HepG2 (cell line): ENCODE results near the gene MRFAP1L1. TPM values are rescaled to one million over a fixed set of nuclear protein-coding genes. Genes with fewer than 3 reads are reported as not detected.

ENCODE experiments used
- ATAC-seq: fragments of 200-7000 bp; cut with Tn5 transposase; 3 replicates; pipeline ENCODE4 v1.9.1; 2020; ENCODE audit warnings: mild to moderate bottlenecking, moderate library complexity
- BruUV-seq: library from RNA; stranded (reverse); fragments of 400-500 nt; replicated peaks from 2 replicates; lab custom pipeline; 2021; lab: Mats Ljungman, UMichigan
- CTCF ChIA-PET: fragments of 300-600 bp; formaldehyde crosslinking; extraction: SDS; loops from one replicate; lab custom pipeline; 2021; ENCODE audit warnings: low total read pairs, inconsistent platforms, low intra/inter-chr PET ratio; lab: Yijun Ruan, JAX
- POLR2A ChIA-PET: fragments of 350-600 bp; sonication (Branson Sonifier 250); formaldehyde crosslinking; loops from one replicate; lab custom pipeline; 2020; ENCODE audit warnings: antibody characterized with exemption, inconsistent platforms; lab: Yijun Ruan, JAX
- DNase-seq: peaks from one replicate; pipeline ENCODE4 v3.0.0-alpha.2; 2015; ENCODE audit warnings: low spot score
- FAIRE-seq: peaks from 3 replicates; lab custom pipeline; 2011; peaks lifted over from hg19 to GRCh38; lab: Jason Lieb, UNC
- H2AFZ ChIP-seq: one replicate; pipeline ENCODE4 v1.6.1; 2011; ENCODE audit warnings: low read length, inconsistent platforms
- H3K27ac ChIP-seq: fragments of 300-600 bp; 3 replicates; pipeline ENCODE4 v1.8.0; 2011; ENCODE audit warnings: mixed run types, mild to moderate bottlenecking, mixed read lengths, low read length, inconsistent platforms; ENCODE audit not compliant: insufficient read depth; ENCODE audit errors: extremely low read length
- H3K27me3 ChIP-seq, 2 experiments: fragments of 200-600 bp in 1 of 2; 2 replicates in 1 of 2; 3 replicates in 1 of 2; pipeline versions ENCODE4 v1.6.0 to v1.8.0; 2011; ENCODE audit warnings: low read length in 2 of 2, mild to moderate bottlenecking in 2 of 2, moderate library complexity in 2 of 2, inconsistent platforms in 1 of 2; ENCODE audit not compliant: insufficient read depth in 2 of 2, control insufficient read depth in 1 of 2
- H3K36me3 ChIP-seq, 2 experiments: fragments of 200-600 bp in 1 of 2; replicated peaks in 1 of 2; 2 replicates in 1 of 2; 3 replicates in 1 of 2; pipeline versions ENCODE4 v1.5.1 to v1.8.0; 2011; ENCODE audit warnings: low read length in 2 of 2, inconsistent platforms in 1 of 2; ENCODE audit not compliant: insufficient read depth in 2 of 2, control insufficient read depth in 1 of 2
- H3K4me1 ChIP-seq: 2 replicates; pipeline ENCODE4 v1.5.1; 2012; ENCODE audit warnings: low read length, inconsistent platforms; ENCODE audit not compliant: insufficient read depth
- H3K4me2 ChIP-seq: 2 replicates; pipeline ENCODE4 v1.6.0; 2011; ENCODE audit warnings: low read depth, low read length, inconsistent platforms
- H3K4me3 ChIP-seq, 3 experiments: fragments of 200-600 bp in 1 of 3; sonication (generic), shearing (Covaris generic) in 1 of 3; replicated peaks in 1 of 3; 2 replicates each; pipeline ENCODE4 v1.5.1; 2011 to 2016; ENCODE audit warnings: low read length in 3 of 3, inconsistent platforms in 2 of 3, low read depth in 2 of 3, mild to moderate bottlenecking in 2 of 3, control low read depth in 1 of 3, mixed read lengths in 1 of 3; ENCODE audit not compliant: insufficient read depth in 1 of 3
- H3K79me2 ChIP-seq: one replicate; pipeline ENCODE4 v1.6.1; 2011; ENCODE audit warnings: low read length, inconsistent platforms; ENCODE audit not compliant: insufficient read depth
- H3K9ac ChIP-seq: 2 replicates; pipeline ENCODE4 v1.6.0; 2011; ENCODE audit warnings: mild to moderate bottlenecking, low read depth, low read length, inconsistent platforms; ENCODE audit not compliant: insufficient read depth
- H3K9me3 ChIP-seq: 2 replicates; pipeline ENCODE4 v1.5.1; 2012; ENCODE audit warnings: mild to moderate bottlenecking, low read length
- H4K20me1 ChIP-seq: 2 replicates; pipeline ENCODE4 v1.6.0; 2011; ENCODE audit warnings: inconsistent platforms, mild to moderate bottlenecking, low read length, moderate library complexity; ENCODE audit not compliant: insufficient read depth
- BHLHE40 ChIP-seq: IDR thresholded peaks from 2 replicates; pipeline ENCODE4 v1.6.1; 2011; ENCODE audit warnings: low read length, improper control_type of control experiment
- DR1 ChIP-seq: sonication (generic); formaldehyde crosslinking; IDR thresholded peaks from 2 replicates; pipeline ENCODE4 v1.8.0; 2021; ENCODE audit warnings: mild to moderate bottlenecking, missing genetic modification reagents, inconsistent platforms
- EEA1 ChIP-seq: sonication (generic); formaldehyde crosslinking; IDR thresholded peaks from 2 replicates; pipeline ENCODE4 v1.5.1; 2020; ENCODE audit warnings: mild to moderate bottlenecking, missing genetic modification reagents, borderline replicate concordance
- FOXM1 ChIP-seq: sonication (generic); formaldehyde crosslinking; IDR thresholded peaks from 2 replicates; pipeline ENCODE4 v1.5.0; 2020; ENCODE audit warnings: missing genetic modification reagents
- HNRNPH1 ChIP-seq: fragments of 200-400 bp; formaldehyde crosslinking; optimal IDR thresholded peaks from 2 replicates; pipeline ENCODE3; 2017; ENCODE audit warnings: mild to moderate bottlenecking, low read depth, low read length
- HNRNPK ChIP-seq: fragments of 200-400 bp; formaldehyde crosslinking; IDR thresholded peaks from 2 replicates; pipeline ENCODE4 v1.6.1; 2018; ENCODE audit warnings: low read length, low read depth, moderate library complexity, mild to moderate bottlenecking; ENCODE audit not compliant: poor library complexity, severe bottlenecking
- JUND ChIP-seq: sonication (generic); formaldehyde crosslinking; IDR thresholded peaks from 2 replicates; pipeline ENCODE4 v1.8.0; 2022; ENCODE audit warnings: mild to moderate bottlenecking, missing genetic modification reagents
- KDM2A ChIP-seq: sonication (generic); formaldehyde crosslinking; IDR thresholded peaks from 2 replicates; pipeline ENCODE4 v1.4.0; 2020; ENCODE audit warnings: low read depth, missing genetic modification reagents, borderline replicate concordance
- MEF2D ChIP-seq: sonication (generic); formaldehyde crosslinking; IDR thresholded peaks from 2 replicates; pipeline ENCODE4 v1.5.1; 2020; ENCODE audit warnings: mild to moderate bottlenecking, missing genetic modification reagents
- MIXL1 ChIP-seq: IDR thresholded peaks from 2 replicates; pipeline ENCODE4 v1.6.1; 2016
- SNAI1 ChIP-seq: sonication (generic); formaldehyde crosslinking; IDR thresholded peaks from 2 replicates; pipeline ENCODE4 v1.5.0; 2020; ENCODE audit warnings: mild to moderate bottlenecking, missing genetic modification reagents, borderline replicate concordance
- ZNF20 ChIP-seq: sonication (generic); formaldehyde crosslinking; IDR thresholded peaks from 2 replicates; pipeline ENCODE4 v1.4.0; 2020; ENCODE audit warnings: mild to moderate bottlenecking, moderate library complexity, missing genetic modification reagents
- ZNF256 ChIP-seq: sonication (generic); formaldehyde crosslinking; conservative IDR thresholded peaks from 2 replicates; pipeline ENCODE4 v1.4.0; 2020; ENCODE audit warnings: missing genetic modification reagents
- ZNF431 ChIP-seq: sonication (generic); formaldehyde crosslinking; IDR thresholded peaks from 2 replicates; pipeline ENCODE4 v1.9.0; 2022; ENCODE audit warnings: missing genetic modification reagents, low read depth, mild to moderate bottlenecking, borderline replicate concordance
- ZNF747 ChIP-seq: sonication (generic); formaldehyde crosslinking; IDR thresholded peaks from 2 replicates; pipeline ENCODE4 v1.8.1; 2023; ENCODE audit warnings: missing genetic modification reagents, mild to moderate bottlenecking, borderline replicate concordance
- ZNF816 ChIP-seq: sonication (generic); formaldehyde crosslinking; IDR thresholded peaks from 2 replicates; pipeline ENCODE4 v1.8.0; 2022; ENCODE audit warnings: missing genetic modification reagents, mild to moderate bottlenecking, borderline replicate concordance
- WGBS: methylation state at CpG from one replicate; pipeline ENCODE4 v1.1.6; 2017; ENCODE audit warnings: low lambda C conversion rate; 5-methylcytosine and 5-hydroxymethylcytosine counted together
- in situ Hi-C: cut with HindIII; loops from 2 replicates; pipeline ENCODE4 v1.10.0; 2017; ENCODE audit warnings: low pct_unique_long_range_greater_than_20kb; ENCODE audit not compliant: extremely low pct_ligation_motif_present
- intact Hi-C: fragments of 100-400 bp; cut with micrococcal nuclease; formaldehyde crosslinking; loops from one replicate; pipeline ENCODE4 v1.10.0; 2022; ENCODE audit not compliant: unreplicated experiment
- polyA plus RNA-seq, 8 experiments: library from polyadenylated mRNA; depleted of rRNA in 3 of 8; stranded (reverse) in 7 of 8; unstranded in 1 of 8; fragments of >200 nt; fragmentation: Illumina TruSeq in 4 of 8; extraction: Trizol in 4 of 8; gene quantifications; 2 replicates each; pipeline versions ENCODE4 v1.2.1 to v1.2.3, GENCODE V29; 2011 to 2016; ENCODE audit warnings: low read depth in 4 of 8, missing spikeins in 1 of 8, mixed read lengths in 1 of 8; ENCODE audit not compliant: insufficient read depth in 1 of 8
- total RNA-seq, 5 experiments: library from RNA; depleted of rRNA; stranded (reverse); fragments of >200 nt; fragmentation: Illumina TruSeq; extraction: Trizol; gene quantifications; 2 replicates each; pipeline ENCODE4 v1.2.3, GENCODE V29; 2016; ENCODE audit warnings: low read depth in 1 of 5
- TF ChIP-seq, protein P1 (sequence below): sonication (generic); formaldehyde crosslinking; IDR thresholded peaks from 2 replicates; pipeline ENCODE4 v1.5.1; 2020; ENCODE audit warnings: mild to moderate bottlenecking, missing genetic modification reagents, borderline replicate concordance

Gene MRFAP1L1
- total and polyA plus RNA-seq, 2 of the 13 experiments (the other 11 are each of a cell fraction or from before 2014, with no cell fraction given) = 44.8 to 76.6 TPM

DNA sequence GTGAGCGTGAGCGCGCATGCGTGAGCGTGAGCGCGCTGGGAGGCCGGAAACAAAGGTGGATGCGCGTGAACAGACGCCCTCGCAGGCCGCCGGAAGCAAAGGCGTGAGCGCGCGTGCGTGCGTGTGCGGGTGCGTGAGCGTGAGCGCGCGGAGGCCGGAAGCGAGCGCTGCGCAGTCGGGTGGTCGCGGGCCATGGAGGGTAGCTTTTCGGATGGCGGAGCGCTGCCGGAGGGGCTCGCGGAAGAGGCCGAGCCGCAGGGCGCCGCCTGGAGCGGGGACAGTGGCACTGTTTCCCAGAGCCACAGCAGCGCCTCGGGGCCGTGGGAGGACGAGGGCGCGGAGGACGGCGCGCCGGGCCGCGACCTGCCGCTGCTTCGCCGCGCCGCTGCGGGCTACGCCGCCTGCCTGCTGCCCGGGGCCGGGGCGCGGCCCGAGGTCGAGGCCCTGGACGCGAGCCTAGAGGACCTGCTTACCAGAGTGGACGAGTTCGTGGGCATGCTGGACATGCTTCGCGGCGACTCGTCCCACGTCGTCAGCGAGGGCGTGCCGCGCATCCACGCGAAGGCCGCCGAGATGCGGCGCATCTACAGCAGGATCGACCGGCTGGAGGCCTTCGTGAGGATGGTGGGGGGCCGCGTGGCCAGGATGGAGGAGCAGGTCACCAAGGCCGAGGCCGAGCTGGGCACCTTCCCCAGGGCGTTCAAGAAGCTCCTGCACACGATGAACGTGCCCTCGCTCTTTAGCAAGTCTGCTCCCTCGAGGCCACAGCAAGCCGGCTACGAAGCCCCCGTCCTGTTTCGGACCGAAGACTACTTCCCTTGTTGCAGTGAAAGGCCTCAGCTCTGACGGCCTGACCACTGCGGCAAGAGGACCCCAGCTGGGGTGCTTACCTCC lies 6.6 kb upstream of the MRFAP1L1 start, which contains the start of gene BLOC1S4 (continued):
- TF ChIP-seq DR1 (CRISPR knock-in tag) (0 out of 2 replicates have a peak, but pooled peaks have one; percentile 12), ZNF747 (peak; percentile 61; the same call in 1 of the 2 replicates), BHLHE40 (peak; percentile 34; the same call in 1 of the 2 replicates)

DNA sequence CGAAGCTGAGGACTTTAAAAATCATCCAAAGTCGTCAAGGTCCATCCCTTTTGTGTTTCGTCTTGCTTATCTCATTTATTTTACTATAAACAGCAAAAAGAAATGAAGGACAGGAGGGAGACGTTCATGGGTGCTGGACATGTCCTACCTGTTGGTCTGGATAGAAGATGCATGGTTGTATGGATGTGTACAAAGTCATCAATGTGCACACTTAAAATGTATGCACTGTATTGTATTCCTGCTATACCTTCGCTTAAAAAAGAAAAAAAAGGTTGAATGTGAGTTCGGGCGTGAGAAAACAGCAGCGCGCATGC lies 6.0 kb upstream of the MRFAP1L1 start:
- Histone ChIP-seq H3K4me3 (peak overlapping the region; percentile 83 to 93 (median 88)), H3K4me1 (peaks cover 45% of the 10 kb centered on the region), H3K27me3 (no peaks in the 10 kb centered on the region), H2AFZ (peak overlapping the region; percentile 98), H3K9me3 (no peaks in the 10 kb centered on the region), H3K36me3 (no peaks in the 10 kb centered on the region), H3K4me2 (peak overlapping the region; percentile 99), H3K79me2 (peaks cover 22% of the 10 kb centered on the region), H3K27ac (peak overlapping the region; percentile 79), H3K9ac (peak overlapping the region; percentile 91), H4K20me1 (0 out of 2 replicates have a peak, but pooled peaks cover 8% of the 10 kb centered on the region)
- DNase-seq = no peak
- POLR2A ChIA-PET = interaction anchor here (0.8 to 3.2 kb wide), 12 partner anchors 8 to 194 kb away, joined by 3 to 15 read pairs (median 6); partner anchors contain the start of genes MRFAP1, S100P and TBC1D14
- intact Hi-C loops = no loop called here
- no peak for FAIRE-seq
- CTCF ChIA-PET = no interaction called here
- WGBS = under 1% methylated on average over 9 of the region's 9 CpGs
- in situ Hi-C loops = no loop called here
- ATAC-seq = no peak; the same call in 2 of the 3 replicates
- BruUV-seq = no TSS peak
- TF ChIP-seq ZNF20 (CRISPR knock-in tag) (peak; percentile 48; the same call in 1 of the 2 replicates), MIXL1 (0 out of 2 replicates have a peak, but pooled peaks have one; percentile 2), JUND (no peak), HNRNPH1 (no peak), HNRNPK (no peak), SNAI1 (CRISPR knock-in tag) (no peak), ZNF431 (CRISPR knock-in tag) (0 out of 2 replicates have a peak, but pooled peaks have one; percentile 9), MEF2D (CRISPR knock-in tag) (0 out of 2 replicates have a peak, but pooled peaks have one; percentile 26), EEA1 (CRISPR knock-in tag) (no peak), ZNF816 (CRISPR knock-in tag) (peak; percentile 33; the same call in 1 of the 2 replicates), ZNF256 (CRISPR knock-in tag) (no peak), FOXM1 (no peak), KDM2A (CRISPR knock-in tag) (no peak)
- TF ChIP-seq, protein P1, sequence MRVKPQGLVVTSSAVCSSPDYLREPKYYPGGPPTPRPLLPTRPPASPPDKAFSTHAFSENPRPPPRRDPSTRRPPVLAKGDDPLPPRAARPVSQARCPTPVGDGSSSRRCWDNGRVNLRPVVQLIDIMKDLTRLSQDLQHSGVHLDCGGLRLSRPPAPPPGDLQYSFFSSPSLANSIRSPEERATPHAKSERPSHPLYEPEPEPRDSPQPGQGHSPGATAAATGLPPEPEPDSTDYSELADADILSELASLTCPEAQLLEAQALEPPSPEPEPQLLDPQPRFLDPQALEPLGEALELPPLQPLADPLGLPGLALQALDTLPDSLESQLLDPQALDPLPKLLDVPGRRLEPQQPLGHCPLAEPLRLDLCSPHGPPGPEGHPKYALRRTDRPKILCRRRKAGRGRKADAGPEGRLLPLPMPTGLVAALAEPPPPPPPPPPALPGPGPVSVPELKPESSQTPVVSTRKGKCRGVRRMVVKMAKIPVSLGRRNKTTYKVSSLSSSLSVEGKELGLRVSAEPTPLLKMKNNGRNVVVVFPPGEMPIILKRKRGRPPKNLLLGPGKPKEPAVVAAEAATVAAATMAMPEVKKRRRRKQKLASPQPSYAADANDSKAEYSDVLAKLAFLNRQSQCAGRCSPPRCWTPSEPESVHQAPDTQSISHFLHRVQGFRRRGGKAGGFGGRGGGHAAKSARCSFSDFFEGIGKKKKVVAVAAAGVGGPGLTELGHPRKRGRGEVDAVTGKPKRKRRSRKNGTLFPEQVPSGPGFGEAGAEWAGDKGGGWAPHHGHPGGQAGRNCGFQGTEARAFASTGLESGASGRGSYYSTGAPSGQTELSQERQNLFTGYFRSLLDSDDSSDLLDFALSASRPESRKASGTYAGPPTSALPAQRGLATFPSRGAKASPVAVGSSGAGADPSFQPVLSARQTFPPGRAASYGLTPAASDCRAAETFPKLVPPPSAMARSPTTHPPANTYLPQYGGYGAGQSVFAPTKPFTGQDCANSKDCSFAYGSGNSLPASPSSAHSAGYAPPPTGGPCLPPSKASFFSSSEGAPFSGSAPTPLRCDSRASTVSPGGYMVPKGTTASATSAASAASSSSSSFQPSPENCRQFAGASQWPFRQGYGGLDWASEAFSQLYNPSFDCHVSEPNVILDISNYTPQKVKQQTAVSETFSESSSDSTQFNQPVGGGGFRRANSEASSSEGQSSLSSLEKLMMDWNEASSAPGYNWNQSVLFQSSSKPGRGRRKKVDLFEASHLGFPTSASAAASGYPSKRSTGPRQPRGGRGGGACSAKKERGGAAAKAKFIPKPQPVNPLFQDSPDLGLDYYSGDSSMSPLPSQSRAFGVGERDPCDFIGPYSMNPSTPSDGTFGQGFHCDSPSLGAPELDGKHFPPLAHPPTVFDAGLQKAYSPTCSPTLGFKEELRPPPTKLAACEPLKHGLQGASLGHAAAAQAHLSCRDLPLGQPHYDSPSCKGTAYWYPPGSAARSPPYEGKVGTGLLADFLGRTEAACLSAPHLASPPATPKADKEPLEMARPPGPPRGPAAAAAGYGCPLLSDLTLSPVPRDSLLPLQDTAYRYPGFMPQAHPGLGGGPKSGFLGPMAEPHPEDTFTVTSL = 0 out of 2 replicates have a peak, but pooled peaks have one; percentile 13
